Smooth muscle cell of the coronary artery (primary cell): ENCODE measurements around the gene SPTLC2. TPM values are rescaled to one million over a fixed set of nuclear protein-coding genes. Genes with fewer than 3 reads are reported as not detected.

Source experiments
- total RNA-seq: library from RNA; depleted of rRNA; stranded (reverse); fragments of >200 nt; gene quantifications from 2 replicates; pipeline ENCODE4 v1.2.3, GENCODE V29; 2014; ENCODE audit warnings: low replicate concordance

SPTLC2 gene, protein sequence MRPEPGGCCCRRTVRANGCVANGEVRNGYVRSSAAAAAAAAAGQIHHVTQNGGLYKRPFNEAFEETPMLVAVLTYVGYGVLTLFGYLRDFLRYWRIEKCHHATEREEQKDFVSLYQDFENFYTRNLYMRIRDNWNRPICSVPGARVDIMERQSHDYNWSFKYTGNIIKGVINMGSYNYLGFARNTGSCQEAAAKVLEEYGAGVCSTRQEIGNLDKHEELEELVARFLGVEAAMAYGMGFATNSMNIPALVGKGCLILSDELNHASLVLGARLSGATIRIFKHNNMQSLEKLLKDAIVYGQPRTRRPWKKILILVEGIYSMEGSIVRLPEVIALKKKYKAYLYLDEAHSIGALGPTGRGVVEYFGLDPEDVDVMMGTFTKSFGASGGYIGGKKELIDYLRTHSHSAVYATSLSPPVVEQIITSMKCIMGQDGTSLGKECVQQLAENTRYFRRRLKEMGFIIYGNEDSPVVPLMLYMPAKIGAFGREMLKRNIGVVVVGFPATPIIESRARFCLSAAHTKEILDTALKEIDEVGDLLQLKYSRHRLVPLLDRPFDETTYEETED
- total RNA-seq = 14.4 and 28.3 TPM in 2 replicates

DNA sequence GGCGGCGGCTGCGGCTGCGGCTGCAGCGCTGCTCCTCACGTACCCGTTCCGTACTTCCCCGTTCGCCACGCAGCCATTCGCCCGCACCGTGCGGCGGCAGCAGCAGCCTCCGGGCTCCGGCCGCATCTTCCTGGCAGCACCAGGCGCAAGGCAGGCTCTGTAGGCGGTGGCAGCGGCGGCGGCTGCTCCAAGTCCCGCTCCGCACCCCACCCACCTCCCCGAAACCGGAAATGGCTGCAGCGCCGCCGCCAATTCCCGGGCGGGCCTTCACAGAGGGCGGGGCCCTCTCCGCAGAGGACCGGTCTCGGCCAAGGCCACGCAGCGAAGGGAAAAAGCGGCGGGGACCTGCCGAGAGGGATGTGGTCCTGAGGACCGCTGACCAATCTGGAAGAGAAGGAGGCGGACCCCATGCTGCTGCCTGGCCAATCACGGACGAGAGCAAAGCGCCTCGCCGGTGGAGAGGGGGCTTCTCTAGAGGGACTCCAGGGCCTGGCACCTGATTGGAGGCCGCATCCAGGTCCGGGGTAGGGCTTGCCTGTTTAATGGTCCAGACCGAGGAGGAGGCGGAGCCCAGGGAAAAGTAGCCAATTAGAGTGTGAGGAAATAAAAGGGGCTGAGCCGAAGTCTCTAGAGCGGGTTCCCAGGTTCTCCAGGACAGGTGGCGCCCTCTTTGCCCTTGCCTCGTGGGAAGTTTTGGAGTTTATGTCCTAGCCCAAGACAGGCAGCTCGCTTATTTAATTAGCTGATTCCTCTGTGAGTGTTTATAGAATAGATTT, at the start of gene SPTLC2:
Gene SPTLC2 (minus strand): TSS at position 184 of the 776 bp plus-strand sequence. CDS start 58 bp downstream, at position 126.

DNA sequence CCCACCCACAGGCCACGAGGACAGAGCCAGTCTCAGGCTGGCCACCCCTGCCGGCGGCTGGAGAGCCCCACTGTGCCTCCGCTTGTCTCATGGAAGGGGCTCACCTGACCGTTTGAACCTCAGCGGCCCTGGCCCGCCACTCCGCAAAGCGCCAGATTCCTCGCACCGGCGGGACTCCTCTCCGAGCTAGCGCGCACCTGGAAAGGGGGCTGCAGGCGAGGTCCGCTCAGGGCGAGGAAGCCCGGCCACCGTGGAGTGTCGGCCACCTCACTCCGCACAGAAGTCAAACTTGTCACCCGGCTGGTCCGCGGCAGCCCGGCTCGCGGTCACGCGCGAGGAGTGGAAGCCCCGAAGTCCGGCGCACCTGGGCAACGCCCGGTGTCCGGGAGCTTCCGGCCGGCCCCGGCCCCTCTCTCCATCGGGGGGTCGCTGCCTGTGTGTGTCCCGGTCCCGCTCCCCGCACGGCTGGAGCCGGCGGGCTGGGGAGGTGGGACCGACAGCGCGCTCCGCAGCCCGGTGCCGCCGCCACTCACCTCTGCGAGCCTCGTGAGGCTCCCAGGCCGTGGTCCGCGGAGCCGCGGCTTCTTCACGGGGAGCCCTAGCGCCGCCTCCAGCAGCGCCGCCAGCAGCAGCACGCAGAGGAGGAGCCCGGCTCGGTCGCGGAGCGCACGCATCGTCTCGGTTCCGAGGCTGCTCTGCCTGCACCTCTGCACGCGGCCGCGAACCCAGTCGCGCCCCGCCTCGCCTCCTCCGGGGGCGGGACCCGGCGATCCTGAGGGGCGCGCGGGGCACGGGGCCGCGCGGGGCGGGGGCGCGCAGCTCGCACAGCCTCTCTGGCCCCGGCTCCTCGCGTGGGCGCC, 118.1 kb downstream of the SPTLC2 start, which contains the start of gene ISM2:
Gene ISM2 (minus strand): TSS at position 697 of the 860 bp plus-strand sequence. CDS start 23 bp downstream, at position 674.

DNA sequence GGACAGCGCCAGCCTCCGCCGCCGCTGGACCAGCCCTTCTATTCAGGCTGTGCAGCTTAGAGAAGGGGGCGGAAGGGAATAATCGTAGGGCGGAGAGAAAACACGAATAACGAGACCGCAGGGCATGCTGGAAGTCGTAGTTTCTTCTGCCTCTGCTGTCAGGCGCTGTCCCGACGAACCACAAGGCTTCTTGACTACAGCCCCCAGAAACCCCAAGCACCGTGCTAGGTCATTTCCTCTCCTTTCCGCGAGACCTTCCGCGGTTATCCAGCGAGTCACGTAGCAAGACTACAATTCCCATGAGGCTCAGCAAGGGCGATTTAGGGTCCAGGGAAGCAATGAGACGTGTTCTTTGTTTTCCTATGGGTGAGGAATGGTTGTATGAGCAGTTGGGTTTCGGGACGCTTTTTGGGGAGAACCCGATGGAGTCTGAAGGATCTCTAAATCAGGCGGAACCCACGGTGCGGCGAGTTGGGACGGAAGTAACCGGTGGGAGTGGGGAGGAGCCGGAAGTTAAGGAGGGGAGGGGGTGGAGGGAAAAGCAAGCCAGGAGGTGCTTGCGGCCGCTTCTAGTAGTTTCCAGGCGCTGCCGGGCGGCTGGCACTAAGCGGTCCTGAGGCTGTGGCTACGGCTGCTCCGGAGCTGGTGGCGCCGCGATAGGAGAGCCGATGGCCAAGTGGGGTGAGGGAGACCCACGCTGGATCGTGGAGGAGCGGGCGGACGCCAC, 158.8 kb downstream of the SPTLC2 start, which contains the start of the genes AHSA1 and VIPAS39:
Gene AHSA1 (plus strand): TSS at position 572 of the 727 bp plus-strand sequence. CDS start 97 bp downstream, at position 669.
Gene VIPAS39 (minus strand): TSS at position 80 of the 727 bp plus-strand sequence. CDS start 3,499 bp downstream, outside the sequence.

Other genes with a start within 250 kb of the SPTLC2 start
- gene TMED8, start 239.5 kb downstream of the SPTLC2 start, total RNA-seq = 5.1 and 8.7 TPM in 2 replicates
- 1.4 and 2.0 TPM in 2 replicates for gene SAMD15, start 239.3 kb downstream of the SPTLC2 start, total RNA-seq
- gene NOXRED1, start 193.1 kb downstream of the SPTLC2 start, total RNA-seq = 0.08 and 0.70 TPM in 2 replicates
- gene VIPAS39, start 159.0 kb downstream of the SPTLC2 start, total RNA-seq = 27.4 and 31.6 TPM in 2 replicates
- gene AHSA1, start 158.5 kb downstream of the SPTLC2 start, total RNA-seq = 107 and 193 TPM in 2 replicates
- gene ISM2, start 117.8 kb downstream of the SPTLC2 start, total RNA-seq = under 0.01 TPM in 1 of 2 replicates, not detected in the other
- gene ALKBH1, start 91.4 kb upstream of the SPTLC2 start, total RNA-seq = 4.7 and 6.6 TPM in 2 replicates
- 60.3 and 203 TPM in 2 replicates for gene SLIRP, start 91.5 kb upstream of the SPTLC2 start, total RNA-seq
- gene SNW1, start 144.5 kb upstream of the SPTLC2 start, total RNA-seq = 32.9 and 42.5 TPM in 2 replicates
- 3.6 and 6.1 TPM in 2 replicates for gene ADCK1, start 183.5 kb upstream of the SPTLC2 start, total RNA-seq